Iris pigment epithelial cell (primary cell): Measurements from ENCODE around the gene ZBTB20.

Source experiments
- DNase-seq: peaks from one replicate; pipeline ENCODE4 v3.0.0-alpha.2; 2011; ENCODE audit warnings: low read depth

Gene ZBTB20

GRCh38 chr3:115019900-115020299 lies 127.2 kb downstream of the ZBTB20 start:
- DNase-seq: peak; percentile 3

DNA sequence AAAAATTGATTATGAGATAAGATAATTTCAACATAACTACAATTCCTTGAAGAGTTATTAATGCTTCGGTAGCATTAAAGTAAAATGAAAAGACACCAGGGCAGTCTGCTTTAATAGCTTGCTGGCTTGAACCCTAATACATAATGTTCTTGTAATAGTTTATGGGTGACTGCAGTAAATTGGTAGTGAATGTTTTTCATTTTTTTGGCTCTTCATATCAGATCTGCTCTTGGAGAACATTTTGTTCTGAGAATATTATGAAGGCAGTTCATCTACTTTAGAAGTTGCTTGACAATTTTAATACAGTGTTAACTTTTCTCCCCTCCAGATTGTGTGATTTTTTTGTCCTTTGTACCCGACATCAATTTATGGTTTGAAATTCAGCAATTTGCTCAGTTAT lies 128.4 kb downstream of the ZBTB20 start:
- no peak for DNase-seq

DNA sequence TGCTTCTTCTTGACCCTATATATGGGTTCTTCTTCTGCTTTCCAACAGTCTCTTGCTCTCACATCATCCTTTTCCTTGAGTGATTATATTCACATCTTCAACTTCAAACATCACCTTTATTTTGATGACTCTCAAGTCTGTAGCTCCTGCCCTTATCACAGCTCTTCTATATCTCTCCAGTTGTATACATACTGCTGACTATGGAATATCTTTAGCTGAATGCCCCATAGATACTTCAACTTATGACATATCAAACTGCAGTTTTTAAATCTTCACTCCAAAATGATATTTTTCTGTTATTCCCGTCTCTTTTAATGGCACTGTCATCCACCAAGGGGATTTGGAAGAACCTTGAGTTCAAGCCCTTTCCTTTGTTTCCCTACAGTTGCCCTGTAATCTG lies 139.1 kb downstream of the ZBTB20 start:
- DNase-seq: no peak

GRCh38 chr3:115004201-115005140 lies 142.6 kb downstream of the ZBTB20 start:
- DNase-seq: no peak

- DNase-seq: no peak
These were observed 148.0 kb downstream of the ZBTB20 start for GRCh38 chr3:114998971-114999579.

GRCh38 chr3:114994554-114995341 lies 152.3 kb downstream of the ZBTB20 start:
- no peak for DNase-seq

DNA sequence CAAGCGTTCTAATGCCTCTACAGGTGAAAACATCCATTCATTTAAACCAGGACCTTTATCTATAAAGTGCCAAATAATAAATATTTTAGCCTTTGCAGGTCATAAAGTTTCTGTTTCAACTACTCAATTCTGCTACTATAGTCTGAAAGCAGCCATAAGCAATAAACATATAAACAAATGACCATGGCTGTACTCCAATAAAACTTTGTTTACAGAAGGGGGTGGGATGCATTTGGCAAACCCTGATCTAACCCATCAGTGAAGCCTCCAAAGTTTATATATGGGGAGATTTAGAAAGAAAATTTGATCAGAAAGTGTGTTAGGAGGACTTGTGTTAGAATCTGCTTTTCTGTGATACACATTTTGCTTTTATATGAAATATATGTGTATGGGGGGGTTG lies 161.3 kb downstream of the ZBTB20 start:
- DNase-seq: no peak

DNA sequence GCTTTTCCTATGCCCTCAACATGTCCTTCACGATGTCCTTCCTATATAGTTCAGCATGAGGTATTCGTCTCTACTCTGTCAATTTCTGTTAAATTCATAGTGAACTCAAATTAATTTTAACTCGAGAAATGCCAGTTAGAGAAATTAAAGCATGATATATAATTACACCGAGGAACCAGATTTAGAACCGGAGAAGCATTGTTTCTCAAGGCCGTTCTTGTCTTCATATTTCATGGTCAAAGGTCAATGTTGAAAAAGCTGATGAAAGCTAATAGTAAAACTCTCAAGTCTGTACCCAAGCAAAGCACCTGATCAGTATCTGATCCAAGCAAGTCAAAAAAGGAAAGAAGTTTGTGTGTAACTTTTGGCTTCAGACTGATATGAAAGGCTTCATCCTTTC lies 163.8 kb downstream of the ZBTB20 start:
- no peak for DNase-seq

DNA sequence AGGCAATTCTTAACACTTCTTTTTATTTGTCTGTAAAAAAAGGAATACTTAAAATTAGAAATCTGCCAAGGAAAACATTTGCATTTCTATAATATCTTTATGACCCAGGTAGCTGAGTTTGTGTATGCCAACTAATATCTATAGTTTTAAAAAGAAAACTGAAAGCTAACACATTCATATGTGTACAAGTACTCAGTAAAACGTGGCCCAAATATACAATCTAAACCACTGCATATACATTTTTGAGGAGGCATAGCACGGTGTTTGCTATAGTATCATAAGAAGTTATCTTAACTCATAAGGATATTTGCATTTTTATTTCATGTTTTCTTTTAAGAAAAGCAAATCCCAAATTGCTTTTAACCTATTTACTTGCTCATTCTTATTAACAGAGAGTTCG lies 172.7 kb downstream of the ZBTB20 start:
- no peak for DNase-seq

- DNase-seq: no peak
These were observed 173.6 kb downstream of the ZBTB20 start for GRCh38 chr3:114973536-114973935.

GRCh38 chr3:114967168-114967567 lies 179.9 kb downstream of the ZBTB20 start:
- DNase-seq: no peak

DNA sequence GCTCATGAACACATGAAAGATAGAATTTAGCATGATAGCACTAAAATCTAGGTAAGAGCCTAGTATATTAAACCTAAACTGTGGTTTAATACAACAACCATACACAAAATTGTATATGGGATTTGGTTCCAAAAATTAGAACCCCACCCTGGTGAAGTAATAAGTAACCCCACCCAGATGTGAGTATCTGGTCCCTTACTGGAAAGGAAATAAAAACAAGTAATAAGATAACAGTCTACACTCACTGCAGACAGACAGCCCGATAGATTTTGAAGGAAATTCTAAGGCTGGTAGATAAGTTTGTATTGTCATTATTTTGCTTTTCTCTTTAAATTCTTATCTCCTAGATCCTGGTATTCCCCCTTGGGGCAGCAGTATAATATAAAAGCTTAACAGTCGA lies 184.9 kb downstream of the ZBTB20 start:
- no peak for DNase-seq

GRCh38 chr3:114958930-114959329 lies 188.2 kb downstream of the ZBTB20 start:
- DNase-seq: no peak

DNA sequence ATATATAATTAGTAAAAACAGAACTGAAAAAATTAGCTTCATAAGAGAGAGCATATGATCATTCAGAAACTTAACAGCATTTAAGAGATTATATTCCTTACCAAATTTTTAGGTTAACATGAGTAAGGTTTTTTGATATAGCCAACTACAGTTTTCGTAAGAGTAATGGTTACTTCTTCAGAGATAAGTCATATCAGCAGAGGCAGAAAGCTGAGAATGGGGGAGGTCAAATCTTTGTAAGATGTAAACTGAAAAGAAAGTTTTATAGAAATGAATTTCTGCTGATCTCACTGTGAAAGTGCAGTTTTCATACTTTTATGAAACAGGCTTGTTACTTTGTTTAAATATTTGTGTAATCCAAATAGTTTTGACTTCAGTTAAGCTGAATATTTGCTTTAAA lies 193.3 kb downstream of the ZBTB20 start:
- no peak for DNase-seq

GRCh38 chr3:114953215-114953799 lies 193.8 kb downstream of the ZBTB20 start:
- no peak for DNase-seq

DNA sequence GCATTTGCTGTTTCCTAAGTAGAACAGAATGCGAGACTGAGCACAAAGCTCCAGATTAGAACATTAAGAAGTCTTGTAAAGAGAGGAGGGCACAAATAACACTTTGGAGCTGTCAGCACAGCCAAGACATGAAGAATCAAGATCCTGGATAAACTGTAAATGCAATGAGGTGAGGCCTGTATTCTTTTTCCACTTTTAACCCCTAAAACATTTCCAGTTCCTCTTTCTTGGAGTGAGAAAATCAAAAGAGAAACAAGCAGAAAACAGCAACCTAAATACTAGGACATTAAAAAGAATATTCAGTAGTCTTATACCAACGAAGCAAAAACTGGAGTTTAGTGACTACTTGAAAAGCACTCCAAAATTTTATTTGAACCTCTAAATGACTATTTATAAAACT lies 204.3 kb downstream of the ZBTB20 start:
- no peak for DNase-seq

- DNase-seq: no peak
These were observed 205.3 kb downstream of the ZBTB20 start for GRCh38 chr3:114941626-114942309.

DNA sequence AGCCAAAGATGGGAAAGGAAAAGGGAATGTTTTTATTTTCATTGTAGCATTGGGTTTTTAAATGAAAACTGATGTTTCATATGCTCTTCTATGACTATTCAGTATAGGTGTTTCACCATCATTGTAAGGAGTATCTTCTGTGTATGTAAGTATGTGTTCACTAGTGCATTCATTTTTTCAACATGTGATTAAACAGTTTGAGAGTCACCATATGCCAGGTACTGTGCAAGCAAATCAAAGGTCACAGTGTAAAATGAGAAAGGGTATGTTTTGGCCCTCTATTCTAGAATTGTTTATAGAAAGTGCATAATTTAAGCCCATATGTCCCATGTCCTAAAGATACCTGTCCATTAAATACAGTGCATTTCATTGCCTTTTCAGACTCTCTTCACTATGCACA lies 207.2 kb downstream of the ZBTB20 start:
- no peak for DNase-seq

- no peak for DNase-seq
These were observed 213.7 kb downstream of the ZBTB20 start for GRCh38 chr3:114933407-114933806.

DNA sequence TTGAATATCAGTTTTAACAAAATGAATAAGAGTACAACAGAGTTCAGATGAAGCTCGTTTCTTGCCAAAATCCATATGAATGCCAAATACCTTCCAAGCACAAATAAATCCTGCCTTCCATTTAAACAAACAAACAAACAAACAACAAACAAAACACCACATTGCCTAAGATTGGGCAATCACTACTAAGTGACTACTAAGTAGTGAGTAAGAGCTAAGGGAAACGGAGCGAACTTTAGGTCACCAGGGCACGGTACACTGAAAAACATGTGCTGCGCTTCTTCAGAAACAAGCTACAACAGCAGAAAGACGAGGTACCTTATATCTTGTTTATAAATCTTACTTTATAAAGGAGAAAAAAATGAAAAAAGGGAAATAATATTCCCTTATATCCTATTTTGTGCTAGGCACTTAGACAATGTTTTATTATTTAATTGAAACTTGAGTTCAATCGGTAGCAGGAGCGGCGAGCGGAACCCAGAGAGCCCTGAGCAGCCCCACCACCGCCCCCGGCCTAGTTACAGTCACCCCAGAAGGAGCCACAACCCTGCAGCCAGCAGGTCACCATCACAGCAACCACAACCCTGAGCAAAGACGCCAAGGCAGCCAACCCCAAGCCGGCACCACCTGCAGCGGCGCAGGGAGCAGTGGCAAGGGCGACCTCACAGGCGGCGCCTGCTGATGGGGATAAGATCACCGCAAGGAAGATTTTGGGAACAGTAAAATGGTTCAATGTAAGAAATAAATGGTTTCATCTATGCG lies 216.9 kb downstream of the ZBTB20 start:
- DNase-seq: peak; percentile 11
